Kidney capillary endothelial cell (primary cell): Measurements from ENCODE around the gene MCAM.

ENCODE experiments used
- DNase-seq: peaks from one replicate; pipeline ENCODE4 v3.0.0-alpha.2; 2018; ENCODE audit warnings: low spot score

The MCAM gene

GRCh38 chr11:119344291-119345010 is 27.5 kb upstream of the MCAM start:
- DNase-seq = no peak

- DNase-seq = no peak
Observed at GRCh38 chr11:119343726-119344125, 26.8 kb upstream of the MCAM start.

GRCh38 chr11:119342362-119343130 is 25.6 kb upstream of the MCAM start:
- DNase-seq = no peak

GRCh38 chr11:119342023-119342300 is 25.0 kb upstream of the MCAM start:
- no peak for DNase-seq

GRCh38 chr11:119341222-119342022 is 24.5 kb upstream of the MCAM start:
- no peak for DNase-seq

GRCh38 chr11:119340335-119341221 is 23.6 kb upstream of the MCAM start, which contains the start of gene C1QTNF5:
TSS of gene C1QTNF5 (minus strand) at chr11:119340883. CDS start at chr11:119340397, 486 bp downstream.
- no peak for DNase-seq

DNA sequence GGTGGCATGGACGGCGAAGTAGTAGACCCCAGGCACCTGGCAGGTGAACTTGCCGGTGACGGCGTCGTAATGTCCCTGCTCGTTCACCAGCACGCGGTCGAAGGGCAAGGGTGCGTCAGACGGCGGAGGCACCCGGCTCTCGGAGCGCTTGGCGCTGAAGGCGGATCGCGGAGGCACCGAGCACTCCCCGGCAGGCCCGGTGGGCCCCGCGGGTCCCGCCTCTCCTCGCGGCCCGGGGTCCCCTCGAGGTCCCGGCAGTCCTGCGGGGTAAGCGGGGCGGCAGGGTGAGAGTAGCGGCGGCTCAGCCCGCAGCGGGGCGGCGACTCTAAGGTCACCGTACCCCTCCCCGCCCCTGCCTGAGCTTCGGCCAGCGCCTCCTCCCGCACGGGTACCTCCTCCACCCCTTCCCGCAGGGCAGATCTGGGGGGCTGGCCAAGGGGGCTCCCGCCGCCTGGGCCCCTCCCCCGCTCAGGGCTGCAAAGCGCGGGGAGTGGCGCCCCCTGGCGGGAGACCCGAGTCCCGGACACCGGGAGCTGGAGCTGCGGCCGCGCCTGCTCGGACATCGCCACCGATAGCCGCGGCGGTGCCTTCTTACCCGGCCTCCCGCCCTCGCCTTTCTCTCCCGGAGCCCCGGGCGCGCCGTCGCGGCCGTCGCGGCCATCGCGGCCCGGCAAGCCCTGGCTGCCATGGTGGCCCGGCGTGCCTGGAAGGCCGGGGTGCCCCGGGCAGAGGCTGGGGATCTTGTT is 22.8 kb upstream of the MCAM start:
- no peak for DNase-seq

- DNase-seq = no peak
Observed at GRCh38 chr11:119338965-119339588, 22.1 kb upstream of the MCAM start.

DNA sequence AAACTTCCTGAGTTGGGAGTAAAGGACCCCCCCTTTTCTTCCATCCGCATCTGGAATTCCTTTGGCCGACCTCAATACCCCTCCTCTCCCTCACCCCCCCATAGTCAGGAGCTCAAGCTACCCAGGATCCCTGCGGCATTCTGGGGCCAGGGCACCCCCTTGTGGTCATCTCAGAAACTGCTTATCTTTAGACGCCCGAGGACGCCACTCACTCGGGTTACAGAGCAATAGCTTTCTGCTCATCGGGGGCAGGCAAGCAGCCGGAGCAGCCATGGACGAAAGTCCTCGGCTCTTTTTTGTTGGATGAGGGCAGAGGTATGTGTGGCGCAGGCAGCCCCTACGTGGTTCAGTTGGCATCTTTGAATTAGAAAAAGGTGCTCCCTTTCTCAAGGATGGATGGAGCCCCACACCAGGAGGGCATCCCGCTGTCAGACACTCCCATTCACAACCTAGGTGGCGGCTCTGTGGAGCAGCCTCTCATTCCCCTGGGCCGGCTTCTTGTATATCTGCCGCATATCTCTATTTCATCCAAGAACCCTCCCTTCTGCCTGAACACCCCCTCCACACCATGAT is 21.5 kb upstream of the MCAM start:
- peak; percentile 81 for DNase-seq

- no peak for DNase-seq
Observed at GRCh38 chr11:119337581-119338317, 20.8 kb upstream of the MCAM start.

- DNase-seq = no peak
Observed at GRCh38 chr11:119336744-119337469, 20.0 kb upstream of the MCAM start.

DNA sequence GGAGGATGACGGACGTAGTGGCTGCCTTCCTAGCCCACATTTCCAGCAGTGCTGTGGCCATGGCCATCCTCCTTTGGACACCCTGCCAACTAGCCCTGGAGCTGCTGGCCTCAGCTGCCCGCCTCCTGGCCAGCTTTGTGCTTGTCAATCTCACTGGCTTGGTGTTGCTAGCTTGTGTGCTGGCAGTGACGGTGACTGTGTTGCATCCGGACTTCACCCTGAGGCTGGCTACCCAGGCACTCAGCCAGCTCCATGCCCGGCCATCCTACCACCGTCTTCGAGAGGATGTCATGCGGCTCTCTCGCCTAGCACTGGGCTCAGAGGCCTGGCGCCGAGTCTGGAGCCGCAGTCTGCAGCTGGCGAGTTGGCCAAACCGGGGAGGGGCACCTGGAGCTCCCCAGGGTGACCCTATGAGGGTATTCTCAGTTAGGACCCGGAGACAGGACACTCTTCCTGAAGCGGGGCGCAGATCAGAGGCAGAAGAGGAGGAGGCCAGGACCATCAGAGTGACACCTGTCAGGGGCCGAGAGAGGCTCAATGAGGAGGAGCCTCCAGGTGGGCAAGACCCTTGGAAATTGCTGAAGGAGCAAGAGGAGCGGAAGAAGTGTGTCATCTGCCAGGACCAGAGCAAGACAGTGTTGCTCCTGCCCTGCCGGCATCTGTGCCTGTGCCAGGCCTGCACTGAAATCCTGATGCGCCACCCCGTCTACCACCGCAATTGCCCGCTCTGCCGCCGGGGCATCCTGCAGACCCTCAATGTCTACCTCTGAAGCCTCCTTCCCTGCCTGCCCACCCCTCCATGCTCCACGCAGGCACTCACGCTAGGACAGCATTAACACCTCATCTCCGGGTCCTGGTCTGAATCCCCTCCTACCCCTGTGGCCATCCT is 19.0 kb upstream of the MCAM start:
- no peak for DNase-seq

DNA sequence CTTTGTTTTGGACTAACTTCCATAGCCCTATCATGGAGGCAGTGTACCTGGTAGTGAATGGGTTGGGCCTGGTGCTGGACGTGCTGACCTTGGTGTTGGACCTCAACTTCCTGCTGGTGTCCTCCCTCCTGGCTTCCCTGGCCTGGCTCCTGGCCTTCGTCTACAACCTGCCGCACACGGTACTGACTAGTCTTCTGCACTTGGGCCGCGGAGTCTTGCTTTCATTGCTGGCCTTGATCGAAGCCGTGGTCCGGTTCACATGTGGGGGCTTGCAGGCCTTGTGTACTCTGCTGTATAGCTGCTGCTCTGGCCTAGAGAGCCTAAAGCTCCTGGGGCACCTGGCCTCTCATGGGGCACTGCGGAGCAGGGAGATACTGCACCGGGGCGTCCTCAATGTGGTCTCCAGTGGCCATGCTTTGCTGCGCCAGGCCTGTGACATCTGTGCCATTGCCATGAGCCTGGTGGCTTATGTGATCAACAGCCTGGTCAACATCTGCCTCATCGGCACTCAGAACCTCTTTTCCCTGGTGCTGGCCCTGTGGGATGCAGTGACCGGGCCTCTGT is 18.2 kb upstream of the MCAM start:
- DNase-seq = no peak

DNA sequence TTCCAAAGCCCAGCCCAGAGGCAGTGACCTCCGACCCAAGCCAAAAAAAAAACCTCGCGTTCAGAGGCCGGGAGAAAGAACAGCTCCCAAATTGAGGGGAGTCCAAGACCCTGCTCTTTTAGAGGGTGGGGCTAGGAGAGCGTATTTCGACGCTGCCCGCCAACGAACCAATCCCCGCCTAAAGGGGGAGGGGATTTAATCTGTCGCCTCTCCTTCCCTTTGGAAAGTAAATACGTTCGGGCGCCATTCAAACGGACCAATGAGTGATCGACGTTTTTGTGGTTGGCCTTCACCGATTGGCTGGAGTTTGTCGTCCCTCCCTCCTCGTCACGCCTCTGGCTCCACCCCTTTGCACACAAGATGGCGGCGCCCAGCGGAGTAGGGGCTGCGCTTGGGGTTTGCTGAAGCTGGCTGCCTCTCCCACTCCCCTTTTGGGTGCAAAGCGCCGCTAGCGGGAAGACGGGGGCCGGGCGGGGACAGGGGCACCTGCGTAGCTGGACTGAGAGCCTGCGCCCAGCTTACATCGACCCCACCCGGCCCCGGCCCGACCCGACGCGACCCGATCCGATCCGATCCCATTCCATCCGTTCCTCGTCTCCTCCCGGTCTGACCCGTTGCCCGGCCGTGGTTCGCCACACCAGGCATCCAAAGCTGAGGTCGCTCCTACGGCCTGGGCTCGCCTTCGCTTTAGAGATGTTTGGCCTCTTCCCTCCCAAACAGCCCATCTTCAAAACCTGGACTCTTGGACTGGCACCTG is 17.4 kb upstream of the MCAM start, which contains the start of gene RNF26:
Gene RNF26, plus strand, starts transcription at position 354 of the 757 bp plus-strand sequence. CDS start 596 bp downstream, outside the sequence.
- DNase-seq = peak; percentile 95

DNA sequence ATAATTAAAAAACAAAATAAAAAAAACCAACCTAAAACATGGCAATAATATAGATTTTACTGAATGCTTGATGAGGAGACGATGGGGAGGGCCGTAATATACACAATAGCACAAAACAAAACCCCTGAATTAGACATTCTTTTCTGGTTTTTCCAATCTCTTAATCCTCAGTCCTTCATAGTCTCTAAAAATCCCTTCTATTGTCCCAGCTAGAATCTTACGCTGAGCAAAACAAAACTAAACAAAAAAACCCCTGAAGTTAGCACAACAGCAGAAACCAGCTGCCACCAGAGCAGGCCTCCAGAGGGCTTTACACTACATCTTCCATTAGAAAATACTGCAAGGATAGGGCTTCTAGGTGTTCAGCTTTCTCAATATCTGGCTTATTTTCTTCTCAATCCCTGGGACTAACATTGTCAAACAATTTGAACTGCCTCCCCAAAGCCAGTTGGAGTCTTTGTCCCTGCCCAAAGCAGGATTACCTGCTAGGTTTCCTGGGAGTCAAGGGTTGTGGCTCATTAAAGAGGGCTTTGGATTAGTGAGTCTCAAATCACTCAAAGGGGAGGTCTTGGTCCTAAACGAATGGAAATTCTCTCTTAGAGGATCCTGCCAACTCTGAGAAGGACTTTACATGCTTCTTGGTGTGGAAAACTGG is 15.3 kb upstream of the MCAM start:
- DNase-seq = no peak

DNA sequence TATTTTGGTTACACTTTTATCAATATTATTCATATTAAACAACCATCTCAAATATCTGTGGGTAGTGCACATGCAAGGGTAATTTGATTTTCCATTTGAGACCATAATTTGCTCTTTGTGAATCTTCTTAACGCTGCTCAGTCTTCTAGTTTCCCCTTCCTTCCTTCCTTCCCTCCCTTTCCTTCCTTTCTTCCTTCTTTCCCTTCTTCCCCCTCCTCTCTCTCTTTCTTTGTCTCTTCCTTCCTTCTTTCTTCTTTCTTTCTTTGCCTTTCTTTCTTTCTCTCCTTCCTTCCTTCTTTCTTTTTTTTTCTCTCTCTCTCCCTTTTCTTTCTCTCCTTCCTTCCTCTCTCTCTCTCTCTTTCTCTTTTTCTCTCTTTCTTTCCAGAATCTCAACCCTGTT is 13.3 kb upstream of the MCAM start:
- DNase-seq = no peak
